GM10266 (cell line): ENCODE results near the gene NRN1L.
A peak's percentile ranks its signal among the peaks of the same experiment; 100 is the strongest.
"Not testable (repeated sequence)": the region's sequence is repeated elsewhere in the genome, so short reads cannot be mapped to it uniquely, and the experiment has no call there.

Source experiments
- DNase-seq: peaks from one replicate; pipeline ENCODE4 v3.0.0; 2012; ENCODE audit errors: extremely low spot score
- TF ChIP-seq, protein P1 (sequence below): IDR thresholded peaks from 2 replicates; pipeline ENCODE4 v1.5.1; 2012; ENCODE audit warnings: mild to moderate bottlenecking, low read depth; ENCODE audit not compliant: control insufficient read depth, insufficient read depth; ENCODE audit errors: missing control alignments

Gene NRN1L

GRCh38 chr16:67884684-67885083, at the start of gene NRN1L:
Gene NRN1L (plus strand): TSS chr16:67884885. CDS start chr16:67884904, 19 bp downstream.
- DNase-seq: no peak
- TF ChIP-seq, protein P1, sequence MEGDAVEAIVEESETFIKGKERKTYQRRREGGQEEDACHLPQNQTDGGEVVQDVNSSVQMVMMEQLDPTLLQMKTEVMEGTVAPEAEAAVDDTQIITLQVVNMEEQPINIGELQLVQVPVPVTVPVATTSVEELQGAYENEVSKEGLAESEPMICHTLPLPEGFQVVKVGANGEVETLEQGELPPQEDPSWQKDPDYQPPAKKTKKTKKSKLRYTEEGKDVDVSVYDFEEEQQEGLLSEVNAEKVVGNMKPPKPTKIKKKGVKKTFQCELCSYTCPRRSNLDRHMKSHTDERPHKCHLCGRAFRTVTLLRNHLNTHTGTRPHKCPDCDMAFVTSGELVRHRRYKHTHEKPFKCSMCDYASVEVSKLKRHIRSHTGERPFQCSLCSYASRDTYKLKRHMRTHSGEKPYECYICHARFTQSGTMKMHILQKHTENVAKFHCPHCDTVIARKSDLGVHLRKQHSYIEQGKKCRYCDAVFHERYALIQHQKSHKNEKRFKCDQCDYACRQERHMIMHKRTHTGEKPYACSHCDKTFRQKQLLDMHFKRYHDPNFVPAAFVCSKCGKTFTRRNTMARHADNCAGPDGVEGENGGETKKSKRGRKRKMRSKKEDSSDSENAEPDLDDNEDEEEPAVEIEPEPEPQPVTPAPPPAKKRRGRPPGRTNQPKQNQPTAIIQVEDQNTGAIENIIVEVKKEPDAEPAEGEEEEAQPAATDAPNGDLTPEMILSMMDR: no peak

DNA sequence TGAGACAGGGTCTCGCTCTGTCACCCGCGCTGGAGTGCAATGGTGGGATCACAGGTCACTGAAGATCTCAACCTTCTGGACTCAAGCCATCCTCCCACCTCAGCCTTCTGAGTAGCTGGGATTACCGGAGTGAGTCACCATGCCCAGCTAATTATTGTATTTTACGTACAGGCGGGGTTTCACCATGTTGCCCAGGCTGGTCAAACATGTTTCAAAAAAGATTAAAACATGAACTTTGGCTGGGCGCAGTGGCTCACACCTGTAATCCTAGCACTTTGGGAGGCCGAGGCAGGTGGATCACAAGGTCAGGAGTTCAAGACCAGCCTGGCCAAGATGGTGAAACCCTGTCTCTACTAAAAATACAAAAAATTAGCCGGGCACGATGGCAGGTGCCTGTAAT, 47.5 kb upstream of the NRN1L start:
- not testable (repeated sequence) for DNase-seq

GRCh38 chr16:67837811-67838210, 46.9 kb upstream of the NRN1L start:
- TF ChIP-seq, protein P1: no peak
- no peak for DNase-seq

- DNase-seq: no peak
- TF ChIP-seq, protein P1: no peak
Observed at GRCh38 chr16:67841198-67841815, 43.4 kb upstream of the NRN1L start.

GRCh38 chr16:67841816-67842508, 42.7 kb upstream of the NRN1L start, which contains the start of gene THAP11:
Gene THAP11 (plus strand): TSS chr16:67842320. CDS start chr16:67842555, 235 bp downstream.
- TF ChIP-seq, protein P1: peak; percentile 95

GRCh38 chr16:67842509-67843342, 42.0 kb upstream of the NRN1L start:
- peak; percentile 65 for DNase-seq
- TF ChIP-seq, protein P1: peak; percentile 50

More at GRCh38 chr16:67841816-67842508, 42.7 kb upstream of the NRN1L start, which contains the start of gene THAP11:
- peak; percentile 95 for DNase-seq

GRCh38 chr16:67843343-67843765, 41.3 kb upstream of the NRN1L start:
- no peak for DNase-seq
- TF ChIP-seq, protein P1: no peak
